HG03354 (cell line): ENCODE results near the gene PRMT2.
"Not testable (repeated sequence)": the region's sequence is repeated elsewhere in the genome, so short reads cannot be mapped to it uniquely, and the experiment has no call there.

ENCODE experiments used
- ATAC-seq: cut with Tn5 transposase; IDR thresholded peaks from one replicate; pipeline ENCODE4 v1.9.1; 2021; ENCODE audit warnings: mild to moderate bottlenecking; ENCODE audit not compliant: unreplicated experiment, poor library complexity, severe bottlenecking

PRMT2 gene

DNA sequence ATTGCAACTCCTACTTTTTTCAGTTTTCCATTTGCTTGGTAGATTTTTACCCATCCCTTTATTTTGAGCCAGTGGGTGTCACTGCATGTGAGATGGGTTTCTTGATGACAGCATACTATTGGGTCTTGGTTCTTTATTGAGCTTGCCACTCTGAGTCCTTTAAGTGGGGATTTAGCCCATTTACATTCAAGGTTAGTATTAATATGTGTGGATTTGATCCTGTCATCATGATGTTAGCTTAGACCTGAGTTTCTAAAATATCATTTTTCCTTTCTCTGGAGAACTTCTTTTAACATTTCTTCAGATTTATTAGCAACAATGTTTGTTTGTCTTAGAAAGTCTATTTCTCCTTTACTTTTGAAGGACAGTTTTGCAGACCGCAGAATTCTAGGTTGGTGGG lies 18.8 kb upstream of the PRMT2 start:
- no peak for ATAC-seq

DNA sequence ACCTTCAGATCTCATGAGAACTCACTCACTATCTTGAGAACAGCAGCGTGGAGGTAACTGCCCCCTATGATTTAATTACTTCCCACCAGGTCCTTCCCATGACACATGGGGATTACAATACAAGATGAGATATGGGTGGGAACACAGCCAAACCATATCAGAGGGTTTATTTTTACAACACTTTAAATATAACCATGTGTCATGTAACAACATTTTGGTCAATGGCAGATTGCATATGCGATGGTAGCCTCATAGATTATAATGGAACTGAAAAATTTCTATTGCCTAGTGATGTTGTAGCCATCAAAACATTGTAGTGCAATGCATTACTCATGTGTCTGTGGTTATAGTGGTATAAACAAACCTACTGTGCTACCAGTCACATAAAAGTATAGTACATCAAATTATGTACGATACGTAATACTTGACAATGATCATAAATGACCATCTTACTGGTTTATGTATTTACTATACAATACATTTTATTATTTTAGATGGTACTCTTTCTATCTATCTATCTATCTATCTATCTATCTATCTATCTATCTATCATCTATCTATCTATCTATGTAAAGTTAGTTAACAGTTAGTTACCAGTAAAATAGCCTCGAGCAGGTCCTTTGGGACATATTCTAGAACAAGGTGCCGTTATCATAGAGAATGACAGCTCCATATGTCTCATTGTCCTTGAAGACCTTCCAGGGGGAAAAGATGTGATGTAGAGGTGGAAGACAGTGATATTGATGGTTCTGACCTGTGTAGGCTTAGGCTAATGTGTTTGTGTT lies 18.0 kb upstream of the PRMT2 start:
- no peak for ATAC-seq

DNA sequence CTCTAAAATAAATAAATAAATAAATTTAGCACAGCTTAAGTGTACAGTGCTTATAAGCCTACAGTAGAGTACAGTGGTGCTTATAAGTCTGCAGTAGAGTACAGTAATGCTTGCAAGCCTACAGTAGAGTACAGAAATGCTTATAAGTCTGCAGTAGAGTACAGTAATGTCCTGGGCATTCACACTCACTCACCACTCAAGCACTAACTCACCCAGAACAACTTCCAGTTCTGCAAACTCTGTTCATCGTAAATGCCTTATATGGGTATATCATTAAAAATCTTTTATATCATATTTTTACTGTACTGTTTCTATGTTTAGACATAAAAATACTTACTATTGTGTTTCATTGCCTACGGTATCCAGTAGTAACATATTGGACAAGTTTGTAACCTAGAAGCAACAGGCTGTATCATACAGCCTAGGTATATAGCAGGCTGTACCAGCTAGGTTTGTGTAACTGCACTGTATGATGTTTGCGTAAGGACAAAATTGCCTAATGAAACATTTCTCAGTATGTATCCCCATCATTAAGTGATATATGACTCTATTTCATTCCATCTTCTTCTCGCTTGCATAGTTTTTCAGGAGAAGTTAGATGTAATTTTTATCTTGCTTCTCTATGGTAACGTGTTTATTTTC lies 16.6 kb upstream of the PRMT2 start:
- ATAC-seq: no peak

DNA sequence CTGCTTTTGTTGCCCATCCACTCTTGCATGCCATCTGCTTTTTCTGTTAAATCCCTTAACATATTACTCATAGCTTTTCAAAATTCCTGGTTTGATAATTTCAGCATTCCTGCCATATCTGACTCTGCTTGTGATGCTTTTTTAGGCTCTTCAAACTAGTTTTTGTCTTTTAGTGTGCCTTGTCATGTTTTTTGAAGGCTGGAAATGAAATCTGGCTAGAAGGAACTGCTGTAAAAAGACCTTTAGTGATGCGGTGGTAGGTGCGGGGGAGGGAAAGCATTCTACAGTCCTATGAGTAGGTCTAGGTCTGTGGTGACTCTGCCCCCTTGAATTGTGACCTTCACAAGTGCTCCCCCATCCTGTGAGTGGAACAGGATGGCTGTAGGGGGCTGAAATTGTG lies 15.6 kb upstream of the PRMT2 start:
- ATAC-seq: no peak

DNA sequence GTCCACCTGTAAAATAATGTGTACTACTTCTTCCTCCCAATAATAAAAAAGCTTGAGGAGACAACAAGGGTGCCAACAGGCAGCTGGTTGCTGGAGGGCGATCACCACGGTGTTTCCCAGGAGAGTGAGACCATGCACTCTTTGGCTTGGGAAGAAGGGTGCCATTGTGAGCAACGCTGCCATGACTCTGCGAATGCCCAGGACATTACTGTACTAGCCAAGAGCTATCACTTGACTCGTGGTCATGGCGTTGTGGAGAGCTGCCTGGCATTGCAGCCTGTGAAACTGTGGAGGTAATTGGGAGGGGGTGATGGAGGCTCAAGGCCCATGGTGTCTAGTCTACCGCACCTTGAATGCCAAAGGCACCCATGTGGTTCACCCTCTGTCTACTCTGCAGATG lies 14.6 kb upstream of the PRMT2 start:
- ATAC-seq: no peak

DNA sequence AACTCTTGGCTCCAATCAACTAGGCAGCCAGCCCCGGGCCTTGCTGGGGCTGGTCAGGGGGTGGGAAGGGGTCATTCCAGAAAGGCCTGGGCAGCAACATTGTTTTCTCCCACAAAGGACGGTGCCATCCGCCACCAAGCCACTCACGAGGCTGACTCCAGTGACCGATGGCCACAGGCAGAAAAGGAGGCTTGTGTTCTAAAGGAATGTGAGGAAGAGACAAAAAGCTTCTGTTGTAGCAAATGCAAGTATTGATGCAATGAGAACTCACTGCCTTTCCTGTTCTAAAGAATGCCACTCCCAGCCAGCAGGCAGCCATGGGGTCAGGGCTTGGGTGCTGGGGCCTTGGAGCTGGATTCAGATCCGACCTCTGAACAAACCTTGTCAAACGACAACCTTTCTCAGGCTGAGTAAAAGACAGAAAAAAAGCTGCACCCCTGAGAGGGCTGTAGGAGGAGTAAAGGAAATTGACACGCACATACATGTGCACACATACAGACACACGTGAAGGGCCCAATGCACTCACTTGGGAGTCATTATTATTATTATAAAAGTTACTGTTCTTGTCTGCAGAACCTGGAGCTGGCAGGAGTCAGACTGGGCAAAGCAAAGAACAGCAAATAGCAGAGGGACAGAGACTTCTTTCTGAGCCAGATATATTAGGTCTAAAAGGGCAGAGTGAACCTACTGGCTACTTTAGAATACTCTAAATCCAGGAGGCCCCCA lies 13.9 kb upstream of the PRMT2 start:
- ATAC-seq: no peak

DNA sequence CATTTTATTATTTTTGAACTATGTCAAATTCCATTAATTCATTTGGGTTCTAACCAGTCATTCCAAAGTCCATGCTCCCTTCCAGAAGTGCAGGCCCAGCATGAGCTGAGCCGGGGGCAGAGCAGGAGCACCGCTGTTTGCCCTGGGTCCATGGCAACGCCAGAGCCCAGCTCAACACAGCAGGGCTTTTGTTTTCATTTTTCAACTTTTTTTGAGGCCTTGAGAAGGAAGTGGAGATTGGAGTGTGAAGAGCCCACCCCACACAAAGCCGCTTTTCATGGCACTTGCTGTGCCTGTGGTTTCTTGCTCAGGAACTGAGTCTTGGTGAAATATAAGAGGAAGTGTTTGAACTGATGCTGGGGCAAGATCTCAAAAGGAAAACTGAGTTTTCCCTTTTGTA lies 13.2 kb upstream of the PRMT2 start:
- ATAC-seq: no peak

DNA sequence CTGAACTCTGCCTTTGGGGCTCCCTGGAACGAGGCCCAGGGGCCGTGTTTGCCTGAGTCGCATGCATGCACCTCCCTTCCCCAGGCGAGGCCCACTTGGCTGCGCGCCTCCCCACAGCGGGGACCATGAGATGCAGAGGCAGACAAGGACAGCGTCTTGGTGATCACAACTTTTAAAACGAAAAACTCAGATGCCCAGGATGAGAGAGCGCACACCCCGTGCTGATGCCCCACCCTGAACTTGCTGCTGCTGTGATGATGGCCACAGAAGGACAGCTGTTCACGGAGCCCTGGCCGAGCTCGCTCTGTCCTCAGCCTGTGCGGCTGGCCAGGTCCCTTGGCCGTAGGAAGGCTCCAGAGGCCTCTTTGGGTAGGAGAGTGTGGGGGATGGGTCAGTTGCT lies 11.4 kb upstream of the PRMT2 start:
- ATAC-seq: no peak

DNA sequence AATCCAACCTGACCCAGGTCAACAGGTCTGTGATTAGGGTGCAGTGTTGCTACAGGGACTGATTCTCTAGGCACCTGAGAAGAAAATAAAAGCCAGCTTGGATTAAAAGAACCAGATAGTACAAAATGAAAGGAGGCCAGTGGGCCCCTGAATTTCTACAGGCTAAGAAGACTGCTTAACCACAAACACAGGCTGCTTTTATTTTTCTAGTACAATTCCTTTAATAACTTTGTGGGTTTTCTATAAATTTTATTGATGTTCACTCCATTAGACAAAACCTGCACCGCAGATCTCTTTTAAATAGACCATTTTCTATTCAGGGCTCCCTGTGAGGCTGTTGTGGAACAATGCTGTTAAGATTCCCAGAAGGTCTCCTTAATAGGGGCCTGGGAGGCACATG lies 9.7 kb upstream of the PRMT2 start:
- ATAC-seq: no peak

DNA sequence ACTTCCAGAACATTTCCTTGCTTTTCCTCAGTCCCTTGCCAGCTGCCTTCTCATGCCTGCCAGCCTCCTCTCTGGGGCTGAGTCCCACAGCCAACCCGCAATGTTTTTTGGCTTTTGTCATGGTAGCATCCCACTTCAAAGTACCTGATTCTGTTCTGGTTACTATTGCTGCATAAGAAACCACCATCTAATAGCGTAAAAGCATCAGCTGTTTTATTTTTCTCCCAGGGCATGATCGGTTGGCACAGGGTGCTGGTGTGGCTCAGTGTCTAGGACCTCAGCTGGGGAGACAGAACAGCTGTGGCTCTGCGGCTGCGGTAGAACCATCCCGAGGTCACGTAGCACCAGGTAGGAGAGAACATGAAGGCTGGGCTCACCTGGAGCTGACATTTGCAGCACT lies 8.9 kb upstream of the PRMT2 start:
- ATAC-seq: no peak

DNA sequence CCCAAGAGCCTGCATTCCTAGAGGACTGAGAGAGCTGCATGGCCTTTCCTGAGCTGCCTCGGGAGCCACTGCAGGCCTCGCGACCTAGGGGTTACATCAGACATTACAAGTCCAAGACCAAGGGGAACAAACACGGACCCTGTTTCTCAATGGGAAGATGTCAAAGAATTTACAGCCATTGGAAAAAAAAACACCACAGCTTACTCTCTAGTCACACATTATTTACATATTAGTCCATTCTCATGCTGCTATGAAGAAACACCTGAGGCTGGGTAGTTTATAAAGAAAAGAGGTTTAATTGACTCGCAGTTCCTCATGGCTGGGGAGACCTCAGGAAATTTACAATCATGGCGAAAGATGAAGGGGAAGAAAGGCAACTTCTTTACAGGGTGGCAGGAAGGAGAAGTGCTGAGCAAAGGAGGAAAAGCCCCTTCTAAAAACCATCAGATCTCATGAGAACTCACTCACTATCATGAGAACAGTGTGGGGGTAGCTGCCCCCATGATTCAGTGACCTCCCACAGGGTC lies 8.4 kb upstream of the PRMT2 start:
- ATAC-seq: no peak

DNA sequence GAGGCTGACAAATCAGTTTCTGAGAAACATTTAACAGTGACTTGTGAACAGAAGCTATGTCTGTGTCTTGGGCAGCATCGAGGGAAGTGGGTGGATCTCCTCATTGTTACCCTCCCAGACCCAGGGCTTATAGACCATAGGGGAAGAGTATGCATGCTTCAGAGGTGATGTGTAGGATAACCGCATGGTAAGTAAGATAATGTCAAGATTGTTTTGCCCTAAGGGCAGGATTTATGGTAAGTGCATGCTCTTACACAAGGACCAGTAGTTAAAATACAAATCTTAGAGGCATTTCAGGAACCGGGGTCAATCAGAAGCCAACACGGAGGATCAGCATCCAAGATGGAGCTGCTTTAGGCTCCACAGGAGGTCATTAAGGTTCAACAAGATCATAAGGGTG lies 7.7 kb upstream of the PRMT2 start:
- ATAC-seq: no peak

DNA sequence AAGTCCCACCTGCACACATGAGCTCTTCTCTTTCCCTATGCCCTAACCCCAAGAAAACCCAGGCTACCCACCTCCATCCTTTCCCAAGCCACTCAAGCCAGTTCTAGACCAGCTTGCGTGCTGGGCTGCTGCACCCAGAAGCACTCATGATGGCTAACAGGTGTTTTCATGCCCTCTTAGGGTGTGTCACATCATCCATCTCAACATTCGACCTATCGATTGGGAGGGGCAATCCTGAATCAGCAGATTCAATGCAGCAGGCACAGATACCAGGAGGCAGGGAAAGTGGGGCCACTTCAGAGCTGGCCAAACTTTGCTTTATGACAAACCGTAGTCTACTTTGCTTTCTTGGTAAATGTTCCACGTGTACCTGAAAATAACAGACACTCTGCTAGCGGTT lies 6.6 kb upstream of the PRMT2 start:
- ATAC-seq: no peak

DNA sequence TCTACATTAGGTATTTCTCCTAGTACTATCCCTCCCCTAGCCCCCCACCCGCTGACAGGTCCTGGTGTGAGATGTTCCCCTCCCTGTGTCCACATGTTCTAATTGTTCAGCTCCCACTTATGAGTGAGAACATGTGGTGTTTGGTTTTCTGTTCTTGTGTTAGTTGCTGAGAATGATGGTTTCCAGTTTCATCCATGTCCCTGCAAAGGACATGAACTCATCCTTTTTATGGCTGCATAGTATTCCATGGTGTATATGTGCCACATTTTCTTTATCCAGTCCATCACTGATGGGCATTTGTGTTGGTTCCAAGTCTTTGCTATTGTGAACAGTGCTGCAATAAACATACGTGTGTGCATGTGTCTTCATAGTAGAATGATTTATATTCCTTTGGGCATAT lies 4.6 kb upstream of the PRMT2 start:
- not testable (repeated sequence) for ATAC-seq

DNA sequence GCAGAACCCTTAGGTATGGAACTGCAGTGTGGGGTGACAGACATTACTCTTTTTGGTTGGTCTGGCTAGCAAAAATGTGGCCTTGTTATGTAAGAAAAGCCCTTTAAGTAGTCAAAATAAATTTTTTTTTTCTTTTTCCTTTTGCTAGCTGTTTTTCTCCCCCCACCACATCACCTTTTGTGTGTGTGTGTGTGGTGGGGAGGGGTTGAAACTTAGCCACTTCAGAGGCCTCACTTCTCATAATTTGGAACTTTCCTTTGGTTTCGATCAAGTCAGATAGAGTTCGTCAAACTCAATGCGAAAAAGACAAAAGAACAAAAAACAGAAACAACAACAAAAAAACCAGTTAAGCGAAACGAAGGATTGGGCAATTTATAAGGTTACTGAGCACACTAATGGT lies 1.9 kb upstream of the PRMT2 start:
- ATAC-seq: no peak

DNA sequence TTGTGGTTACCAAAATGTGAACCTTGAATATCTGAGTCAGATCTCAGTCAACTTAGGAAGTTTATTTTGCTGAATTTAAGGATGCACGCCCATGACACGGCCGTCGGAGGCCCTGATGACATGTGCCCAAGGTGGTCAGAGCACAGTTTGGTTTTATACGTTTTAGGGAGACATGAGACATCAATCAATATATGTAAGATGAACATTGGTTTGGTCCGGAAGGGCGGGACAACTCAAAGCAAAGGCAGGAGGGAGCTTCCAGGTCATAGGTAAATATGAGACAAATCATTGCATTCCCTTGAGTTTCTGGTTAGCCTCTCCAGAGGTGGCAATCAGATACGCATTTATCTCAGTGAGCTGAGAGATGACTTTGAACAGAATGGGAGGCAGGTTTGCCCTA lies 1.0 kb upstream of the PRMT2 start:
- no peak for ATAC-seq

DNA sequence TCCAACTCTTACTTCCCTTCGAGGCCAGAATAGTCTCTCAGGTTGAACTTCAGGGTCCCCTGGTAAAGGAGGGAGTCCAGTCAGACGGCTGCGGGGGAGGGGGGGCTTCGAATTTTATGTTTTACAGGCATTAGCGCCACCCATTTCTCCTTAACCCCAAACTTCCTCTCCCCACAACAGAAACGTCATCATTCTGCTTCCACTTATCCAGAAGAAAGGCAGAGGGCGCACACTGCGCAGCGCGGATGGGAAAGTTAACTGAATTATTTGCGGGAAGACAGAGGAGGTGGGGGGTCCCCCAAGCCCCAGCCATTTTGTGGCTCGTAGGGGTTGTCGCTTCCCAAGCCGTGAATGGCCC lies 529 bp upstream of the PRMT2 start:
- peak; percentile 21 for ATAC-seq

DNA sequence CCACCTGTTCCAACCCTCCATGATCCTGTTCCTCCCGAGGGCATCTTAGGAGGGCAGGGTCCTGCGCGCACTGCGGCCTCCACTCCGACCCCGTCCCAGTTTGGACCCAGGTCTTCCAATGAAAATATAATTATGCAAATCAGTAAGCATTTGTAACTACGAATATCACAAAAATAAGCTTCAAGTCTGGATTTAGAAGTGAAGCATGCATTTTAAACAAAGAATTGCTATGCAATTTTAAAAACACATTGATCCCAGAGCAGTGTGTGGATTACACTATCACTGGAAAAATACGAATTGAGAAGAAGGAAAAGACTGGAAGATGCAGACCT lies 673 bp downstream of the PRMT2 start:
- no peak for ATAC-seq

DNA sequence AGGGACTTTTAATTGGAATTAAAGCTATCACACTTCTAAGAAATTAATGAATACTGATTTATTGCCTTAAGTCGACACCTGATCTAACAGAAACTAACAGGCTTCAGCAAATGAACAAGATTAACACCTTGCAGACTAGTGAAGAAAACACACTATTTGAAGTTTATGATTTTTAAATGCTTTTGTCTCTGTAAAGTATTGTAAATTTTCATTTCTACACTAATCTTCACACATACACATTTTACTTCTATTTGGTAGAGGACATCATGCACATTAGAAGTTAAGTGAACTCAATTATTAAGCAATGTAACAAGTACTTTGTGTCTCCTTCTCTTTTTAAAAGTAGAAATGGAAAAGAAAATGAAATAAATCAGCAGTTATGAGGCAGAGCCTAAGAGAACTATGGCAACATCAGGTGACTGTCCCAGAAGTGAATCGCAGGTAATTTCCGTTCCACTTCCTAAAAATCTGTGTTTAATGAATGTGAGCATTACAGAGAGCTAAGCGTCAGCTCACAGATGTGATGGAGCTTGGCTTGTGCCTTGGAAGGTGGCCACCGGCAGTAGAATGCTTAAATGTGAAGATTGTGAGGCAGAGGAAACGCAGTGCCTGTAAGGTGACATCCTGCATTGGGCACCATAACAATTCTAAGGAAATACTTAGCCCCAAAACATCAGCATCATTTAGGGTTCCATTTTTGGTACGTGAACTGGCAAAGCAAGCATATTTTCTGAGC lies 1.2 kb downstream of the PRMT2 start:
- ATAC-seq: no peak

DNA sequence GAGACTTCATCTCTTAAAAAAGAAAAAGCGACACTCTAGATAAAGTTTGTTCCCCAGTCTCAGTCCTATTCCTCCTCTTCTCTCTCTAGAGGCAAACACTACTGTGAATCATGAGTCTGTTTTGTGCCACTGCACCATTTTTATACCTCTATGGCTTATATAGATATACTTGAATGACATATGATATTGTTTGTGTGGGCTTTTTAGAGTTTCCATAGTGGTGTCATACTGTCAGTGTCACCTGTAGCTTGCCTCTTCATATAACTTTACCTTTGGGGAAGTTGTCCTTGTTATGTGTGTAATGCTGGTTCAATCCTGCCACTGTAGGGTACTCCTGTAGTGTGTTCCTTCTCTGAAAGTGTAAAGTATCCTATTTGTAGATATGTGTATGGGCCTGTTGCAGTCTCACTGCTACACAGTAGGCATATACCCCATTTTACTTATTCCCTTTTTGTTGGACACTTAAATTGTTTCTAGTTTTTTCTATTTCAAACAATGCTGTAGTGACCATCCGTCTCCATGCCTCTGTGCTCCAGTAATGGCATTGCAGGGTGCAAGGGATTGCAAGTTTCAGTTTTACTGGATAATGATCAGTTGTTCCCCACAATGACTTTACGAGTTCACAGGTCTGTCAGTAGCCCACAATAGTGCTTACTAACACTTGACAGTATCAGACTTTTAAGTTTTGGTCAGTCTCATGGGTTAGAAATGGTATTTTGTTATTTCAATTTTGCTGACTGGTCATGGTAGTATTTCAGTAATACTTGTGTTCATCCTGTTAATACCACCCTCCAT lies 2.7 kb downstream of the PRMT2 start:
- no peak for ATAC-seq
